Adrenal gland (tissue), 5 donors: Measurements from ENCODE around the gene CD22.

Experiments
- POLR2A ChIP-seq, 2 donors: fragments of 450-650 bp; IDR thresholded peaks; one replicate each; pipeline ENCODE4 v1.6.1; 2017; ENCODE audit warnings: antibody characterized with exemption in 2 of 2, mild to moderate bottlenecking in 2 of 2, moderate library complexity in 1 of 2
- TF ChIP-seq, protein P1 (sequence below), 6 experiments: fragments of 450-650 bp in 4 of 6; fragments of 200-600 bp in 2 of 6; sonication (generic) in 1 of 6; IDR thresholded peaks; 1 replicate in 5 of 6; 2 replicates in 1 of 6; pipeline versions ENCODE4 v1.5.1 to v1.8.0; 2016 to 2021; ENCODE audit warnings: antibody characterized with exemption in 6 of 6, mild to moderate bottlenecking in 2 of 6, moderate library complexity in 1 of 6
- donor health status: DM: no; HTN: no; CAD: no.

DNA sequence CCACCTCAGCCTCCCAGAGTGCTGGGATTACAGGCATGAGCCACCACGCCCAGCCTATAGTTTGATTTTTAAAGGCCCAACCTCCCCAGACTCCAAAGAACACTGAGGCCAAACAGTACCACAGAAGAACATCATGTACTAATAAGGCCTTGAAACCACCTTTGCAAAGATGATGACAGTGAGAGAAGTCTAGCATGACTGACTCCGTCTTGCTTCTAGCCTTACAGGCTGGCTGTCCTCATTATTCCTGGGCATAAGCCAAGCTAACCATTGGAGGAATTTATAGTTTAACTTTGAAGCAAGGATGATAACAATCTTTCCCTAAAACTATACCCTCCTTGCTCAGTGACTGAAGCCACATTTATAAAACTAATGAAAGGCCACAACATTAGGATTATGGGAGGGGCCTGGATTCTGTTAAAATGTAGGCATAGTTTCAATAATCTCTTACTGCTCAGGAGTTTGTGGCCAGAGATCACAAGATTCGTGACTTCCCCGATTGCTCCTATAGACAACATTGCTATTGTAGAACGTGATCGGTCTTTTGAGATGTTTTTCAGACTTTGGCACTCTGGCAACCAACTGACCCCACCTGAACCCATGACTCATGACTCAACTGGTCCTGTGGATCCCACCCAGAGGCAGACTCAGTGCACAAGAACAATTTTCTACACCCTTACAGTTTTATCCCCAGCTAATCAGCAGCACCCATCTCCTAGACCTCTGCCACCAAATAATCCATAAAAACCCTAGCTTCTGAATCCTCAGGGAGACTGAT lies 59.5 kb downstream of the CD22 start:
- TF ChIP-seq, protein P1, sequence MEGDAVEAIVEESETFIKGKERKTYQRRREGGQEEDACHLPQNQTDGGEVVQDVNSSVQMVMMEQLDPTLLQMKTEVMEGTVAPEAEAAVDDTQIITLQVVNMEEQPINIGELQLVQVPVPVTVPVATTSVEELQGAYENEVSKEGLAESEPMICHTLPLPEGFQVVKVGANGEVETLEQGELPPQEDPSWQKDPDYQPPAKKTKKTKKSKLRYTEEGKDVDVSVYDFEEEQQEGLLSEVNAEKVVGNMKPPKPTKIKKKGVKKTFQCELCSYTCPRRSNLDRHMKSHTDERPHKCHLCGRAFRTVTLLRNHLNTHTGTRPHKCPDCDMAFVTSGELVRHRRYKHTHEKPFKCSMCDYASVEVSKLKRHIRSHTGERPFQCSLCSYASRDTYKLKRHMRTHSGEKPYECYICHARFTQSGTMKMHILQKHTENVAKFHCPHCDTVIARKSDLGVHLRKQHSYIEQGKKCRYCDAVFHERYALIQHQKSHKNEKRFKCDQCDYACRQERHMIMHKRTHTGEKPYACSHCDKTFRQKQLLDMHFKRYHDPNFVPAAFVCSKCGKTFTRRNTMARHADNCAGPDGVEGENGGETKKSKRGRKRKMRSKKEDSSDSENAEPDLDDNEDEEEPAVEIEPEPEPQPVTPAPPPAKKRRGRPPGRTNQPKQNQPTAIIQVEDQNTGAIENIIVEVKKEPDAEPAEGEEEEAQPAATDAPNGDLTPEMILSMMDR (IDR thresholded peaks at IDR 0.05), result no peak
- TF ChIP-seq POLR2A (IDR thresholded peaks at IDR 0.05), result no peak
